BLaER1 treated with 17β-estradiol and CSF1 and Interleukin-3, amounts not matched to agents 10 nM and 100 nM (cell line): ENCODE results near the gene FAM131C.
"Not testable (repeated sequence)": the region's sequence is repeated elsewhere in the genome, so short reads cannot be mapped to it uniquely, and the experiment has no call there.

Experiments
- H3K27ac ChIP-seq, 11 experiments: shearing (Covaris generic); formaldehyde crosslinking; 2 replicates each; pipeline ENCODE4 v1.8.1; 2022
- H3K27me3 ChIP-seq, 11 experiments: shearing (Covaris generic); formaldehyde crosslinking; 2 replicates each; pipeline ENCODE4 v1.8.1; 2022
- H3K36me3 ChIP-seq, 11 experiments: shearing (Covaris generic); formaldehyde crosslinking; 2 replicates each; pipeline ENCODE4 v1.8.1; 2022
- H3K4me1 ChIP-seq, 10 experiments: shearing (Covaris generic); formaldehyde crosslinking; 2 replicates each; pipeline ENCODE4 v1.8.1; 2022
- H3K4me2 ChIP-seq, 11 experiments: shearing (Covaris generic); formaldehyde crosslinking; 2 replicates each; pipeline ENCODE4 v1.8.1; 2022
- H3K4me3 ChIP-seq, 10 experiments: shearing (Covaris generic); formaldehyde crosslinking; 2 replicates each; pipeline ENCODE4 v1.8.1; 2022
- H3K9ac ChIP-seq, 11 experiments: shearing (Covaris generic); formaldehyde crosslinking; 2 replicates each; pipeline ENCODE4 v1.8.1; 2022
- H3K9me3 ChIP-seq, 11 experiments: shearing (Covaris generic); formaldehyde crosslinking; replicated peaks in 1 of 11; 2 replicates each; pipeline ENCODE4 v1.8.1; 2022
- H4K20me1 ChIP-seq, 11 experiments: shearing (Covaris generic); formaldehyde crosslinking; 2 replicates each; pipeline ENCODE4 v1.8.1; 2022
- Cebpa-rat ChIP-seq, 11 experiments: shearing (Covaris generic); IDR thresholded peaks; 2 replicates each; pipeline ENCODE4 v1.8.1; 2022

FAM131C gene

GRCh38 chr1:16031551-16031950 lies 41.9 kb downstream of the FAM131C start:
- Histone ChIP-seq H3K9me3 (no peaks in the 10 kb centered on the region), H3K4me3 (no peak overlapping the region), H3K36me3 (no peaks in the 10 kb centered on the region), H3K27ac (no peak overlapping the region), H3K9ac (no peak overlapping the region), H3K4me1 (peaks cover 3 to 17% (median 7%) of the 10 kb centered on the region in 10 experiments; a peak in 14 of 20 replicates), H4K20me1 (no peaks in the 10 kb centered on the region), H3K4me2 (no peak overlapping the region), H3K27me3 (no peaks in the 10 kb centered on the region)
- no peak for TF ChIP-seq Cebpa-rat (IDR thresholded peaks at IDR 0.05)

- H3K27ac ChIP-seq = no peak overlapping the region
- H3K9ac ChIP-seq = no peak overlapping the region
- H3K36me3 ChIP-seq = no peaks in the 10 kb centered on the region
- H3K27me3 ChIP-seq = peaks cover 0 to 3% (median 0%) of the 10 kb centered on the region in 11 experiments; a peak in 3 of 22 replicates
- peaks cover 3 to 17% (median 7%) of the 10 kb centered on the region in 10 experiments; a peak in 14 of 20 replicates for H3K4me1 ChIP-seq
- H3K9me3 ChIP-seq = no peaks in the 10 kb centered on the region
- peaks cover 0 to 9% (median 0%) of the 10 kb centered on the region in 11 experiments; a peak in 1 of 22 replicates for H4K20me1 ChIP-seq
- H3K4me3 ChIP-seq = no peak overlapping the region
- TF ChIP-seq Cebpa-rat (IDR thresholded peaks at IDR 0.05) = no peak
- no peak overlapping the region for H3K4me2 ChIP-seq
Observed at GRCh38 chr1:16029288-16029687, 44.2 kb downstream of the FAM131C start.

- H3K4me3 ChIP-seq, H3K9me3 ChIP-seq, H3K27me3 ChIP-seq, H3K36me3 ChIP-seq, H3K27ac ChIP-seq, H3K4me2 ChIP-seq, H3K9ac ChIP-seq, H4K20me1 ChIP-seq: not testable (repeated sequence)
- peaks cover 3 to 18% (median 7%) of the 10 kb centered on the region in 10 experiments; a peak in 14 of 20 replicates for H3K4me1 ChIP-seq
Observed at GRCh38 chr1:16029003-16029268, 44.5 kb downstream of the FAM131C start.

- H3K4me1 ChIP-seq = peaks cover 3 to 23% (median 12%) of the 10 kb centered on the region in 10 experiments; a peak in 15 of 20 replicates
- H3K9me3 ChIP-seq = no peaks in the 10 kb centered on the region
- no peak overlapping the region for H3K4me3 ChIP-seq
- no peak overlapping the region for H3K4me2 ChIP-seq
- peaks cover 0 to 9% (median 0%) of the 10 kb centered on the region in 11 experiments; a peak in 1 of 22 replicates for H4K20me1 ChIP-seq
- H3K36me3 ChIP-seq = no peaks in the 10 kb centered on the region
- no peak for TF ChIP-seq Cebpa-rat (IDR thresholded peaks at IDR 0.05)
- no peak overlapping the region for H3K27ac ChIP-seq
- no peak overlapping the region for H3K9ac ChIP-seq
- peaks cover 0 to 3% (median 0%) of the 10 kb centered on the region in 11 experiments; a peak in 3 of 22 replicates for H3K27me3 ChIP-seq
Observed at GRCh38 chr1:16028237-16029002, 45.0 kb downstream of the FAM131C start.

- Histone ChIP-seq H3K4me1 (peaks cover 0 to 29% (median 21%) of the 10 kb centered on the region in 10 experiments; a peak in 14 of 20 replicates), H3K27me3 (peaks cover 0 to 6% (median 0%) of the 10 kb centered on the region in 11 experiments; a peak in 3 of 22 replicates), H3K36me3 (no peaks in the 10 kb centered on the region), H4K20me1 (peaks cover 0 to 11% (median 0%) of the 10 kb centered on the region in 11 experiments; a peak in 3 of 22 replicates), H3K4me2 (peak overlapping the region in 4 of 11 experiments; percentile 22 to 26 (median 24); a peak in 4 of 22 replicates), H3K9ac (no peak overlapping the region), H3K4me3 (no peak overlapping the region), H3K9me3 (no peaks in the 10 kb centered on the region), H3K27ac (no peak overlapping the region)
- TF ChIP-seq Cebpa-rat (IDR thresholded peaks at IDR 0.05) = no peak
Observed at GRCh38 chr1:16026723-16027484, 46.5 kb downstream of the FAM131C start.

- Histone ChIP-seq H3K4me1 (peaks cover 0 to 35% (median 27%) of the 10 kb centered on the region in 10 experiments; a peak in 14 of 20 replicates), H3K27me3 (peaks cover 0 to 11% (median 0%) of the 10 kb centered on the region in 11 experiments; a peak in 3 of 22 replicates), H4K20me1 (peaks cover 0 to 16% (median 0%) of the 10 kb centered on the region in 11 experiments; a peak in 3 of 22 replicates)
- H3K9me3 ChIP-seq, H3K4me3 ChIP-seq, H3K4me2 ChIP-seq, H3K27ac ChIP-seq, H3K9ac ChIP-seq, H3K36me3 ChIP-seq: not testable (repeated sequence)
Observed at GRCh38 chr1:16026302-16026701, 47.1 kb downstream of the FAM131C start.

GRCh38 chr1:16023050-16023653 lies 50.3 kb downstream of the FAM131C start:
- no peaks in the 10 kb centered on the region for H3K36me3 ChIP-seq
- TF ChIP-seq Cebpa-rat (IDR thresholded peaks at IDR 0.05) = no peak
- H3K4me3 ChIP-seq = no peak overlapping the region
- peaks cover 0 to 12% (median 0%) of the 10 kb centered on the region in 11 experiments; a peak in 3 of 22 replicates for H3K27me3 ChIP-seq
- peak overlapping the region in 7 of 11 experiments; percentile 3 to 87 (median 38); a peak in 7 of 22 replicates for H3K4me2 ChIP-seq
- H3K27ac ChIP-seq = no peak overlapping the region
- H3K9ac ChIP-seq = no peak overlapping the region
- no peaks in the 10 kb centered on the region for H3K9me3 ChIP-seq
- H4K20me1 ChIP-seq = peaks cover 0 to 16% (median 0%) of the 10 kb centered on the region in 11 experiments; a peak in 3 of 22 replicates
- H3K4me1 ChIP-seq = peaks cover 13 to 67% (median 55%) of the 10 kb centered on the region in 10 experiments

GRCh38 chr1:16022393-16022792 lies 51.1 kb downstream of the FAM131C start:
- peaks cover 0 to 12% (median 0%) of the 10 kb centered on the region in 11 experiments; a peak in 3 of 22 replicates for H3K27me3 ChIP-seq
- no peak for TF ChIP-seq Cebpa-rat (IDR thresholded peaks at IDR 0.05)
- no peak overlapping the region for H3K4me3 ChIP-seq
- no peak overlapping the region for H3K27ac ChIP-seq
- H3K4me2 ChIP-seq = peak overlapping the region in 8 of 11 experiments; percentile 44 to 87 (median 62); a peak in 15 of 22 replicates
- H4K20me1 ChIP-seq = peaks cover 0 to 16% (median 0%) of the 10 kb centered on the region in 11 experiments; a peak in 3 of 22 replicates
- no peaks in the 10 kb centered on the region for H3K9me3 ChIP-seq
- peak overlapping the region in 2 of 11 experiments; percentile 33 to 48; a peak in 3 of 22 replicates for H3K9ac ChIP-seq
- H3K36me3 ChIP-seq = no peaks in the 10 kb centered on the region
- H3K4me1 ChIP-seq = peaks cover 21 to 71% (median 62%) of the 10 kb centered on the region in 10 experiments
